ENCODE measurements around the gene SERBP1. TPM values are rescaled to one million over a fixed set of nuclear protein-coding genes. Genes with fewer than 3 reads are reported as not detected.

Gene SERBP1
- polyA plus RNA-seq, 1 donor from 2014 or later: 150 TPM

- peak overlapping the region; percentile 36 for H3K9ac ChIP-seq (ENCODE audit: low read length)
- no peaks in the 10 kb centered on the region for H3K27me3 ChIP-seq (ENCODE audit: insufficient read depth, low read depth, low read length)
- H3K4me2 ChIP-seq (ENCODE audit: low read length): peak overlapping the region; percentile 38
- H3K79me2 ChIP-seq (replicated peaks; ENCODE audit: insufficient read depth, low read length): no peaks in the 10 kb centered on the region
- H4K20me1 ChIP-seq (ENCODE audit: insufficient read depth): no peaks in the 10 kb centered on the region
- peak overlapping the region; percentile 45 for H3K4me3 ChIP-seq (ENCODE audit: low read length)
- H3K27ac ChIP-seq (ENCODE audit: low read length): peak overlapping the region; percentile 81
- H3K36me3 ChIP-seq (ENCODE audit: insufficient read depth, low read length): no peaks in the 10 kb centered on the region
- no peaks in the 10 kb centered on the region for H3K9me2 ChIP-seq (ENCODE audit: insufficient read depth, low read length)
- no peaks in the 10 kb centered on the region for H3K9me3 ChIP-seq (ENCODE audit: low read length)
- H3F3A ChIP-seq (ENCODE audit: insufficient read depth, low read length, poor library complexity, severe bottlenecking): peaks cover 5% of the 10 kb centered on the region
- H2AFZ ChIP-seq (ENCODE audit: low read depth, low read length): peak overlapping the region; percentile 17
- TF ChIP-seq MXI1 (conservative IDR thresholded peaks at IDR 0.05; ENCODE audit: poor library complexity, severe bottlenecking) (peak; percentile 23), EP300 (conservative IDR thresholded peaks at IDR 0.05; ENCODE audit: poor library complexity, severe bottlenecking) (peak; percentile 96), REST (IDR thresholded peaks at IDR 0.05; ENCODE audit: borderline replicate concordance) (peak; percentile 42), POLR2AphosphoS5 (IDR thresholded peaks at IDR 0.05) (peak; percentile 85), TAF1 (IDR thresholded peaks at IDR 0.05; ENCODE audit: low read depth) (no peak), EZH2 (IDR thresholded peaks at IDR 0.05; ENCODE audit: borderline replicate concordance, insufficient read depth, low read length, poor library complexity, severe bottlenecking) (no peak)
Observed at GRCh38 chr1:67463298-67463955, 33.2 kb upstream of the SERBP1 start.

- no peaks in the 10 kb centered on the region for H4K20me1 ChIP-seq (ENCODE audit: insufficient read depth)
- no peaks in the 10 kb centered on the region for H3K79me2 ChIP-seq (replicated peaks; ENCODE audit: insufficient read depth, low read length)
- H2AFZ ChIP-seq (ENCODE audit: low read depth, low read length): no peak overlapping the region
- H3K9me3 ChIP-seq (ENCODE audit: low read length): no peaks in the 10 kb centered on the region
- H3K9ac ChIP-seq (ENCODE audit: low read length): no peak overlapping the region
- H3K9me2 ChIP-seq (ENCODE audit: insufficient read depth, low read length): no peaks in the 10 kb centered on the region
- H3K27ac ChIP-seq (ENCODE audit: low read length): no peak overlapping the region
- no peak overlapping the region for H3K4me3 ChIP-seq (ENCODE audit: low read length)
- H3F3A ChIP-seq (ENCODE audit: insufficient read depth, low read length, poor library complexity, severe bottlenecking): peaks cover 5% of the 10 kb centered on the region
- H3K4me2 ChIP-seq (ENCODE audit: low read length): no peak overlapping the region
- no peaks in the 10 kb centered on the region for H3K36me3 ChIP-seq (ENCODE audit: insufficient read depth, low read length)
- TF ChIP-seq EZH2 (IDR thresholded peaks at IDR 0.05; ENCODE audit: borderline replicate concordance, insufficient read depth, low read length, poor library complexity, severe bottlenecking) (no peak), CTCF (IDR thresholded peaks at IDR 0.05; ENCODE audit: poor library complexity, severe bottlenecking) (no peak), EP300 (conservative IDR thresholded peaks at IDR 0.05; ENCODE audit: poor library complexity, severe bottlenecking) (no peak), POLR2AphosphoS5 (IDR thresholded peaks at IDR 0.05) (no peak), REST (IDR thresholded peaks at IDR 0.05; ENCODE audit: borderline replicate concordance) (no peak), MXI1 (conservative IDR thresholded peaks at IDR 0.05; ENCODE audit: poor library complexity, severe bottlenecking) (no peak), RAD21 (conservative IDR thresholded peaks at IDR 0.05) (no peak), SMC3 (conservative IDR thresholded peaks at IDR 0.05; ENCODE audit: poor library complexity) (no peak), TAF1 (IDR thresholded peaks at IDR 0.05; ENCODE audit: low read depth) (no peak)
- no peaks in the 10 kb centered on the region for H3K27me3 ChIP-seq (ENCODE audit: insufficient read depth, low read depth, low read length)
Observed at GRCh38 chr1:67460676-67461500, 30.7 kb upstream of the SERBP1 start.

Data from neural cell (in vitro differentiated cells).